ENCODE data around the gene PAXX.

PAXX gene

DNA sequence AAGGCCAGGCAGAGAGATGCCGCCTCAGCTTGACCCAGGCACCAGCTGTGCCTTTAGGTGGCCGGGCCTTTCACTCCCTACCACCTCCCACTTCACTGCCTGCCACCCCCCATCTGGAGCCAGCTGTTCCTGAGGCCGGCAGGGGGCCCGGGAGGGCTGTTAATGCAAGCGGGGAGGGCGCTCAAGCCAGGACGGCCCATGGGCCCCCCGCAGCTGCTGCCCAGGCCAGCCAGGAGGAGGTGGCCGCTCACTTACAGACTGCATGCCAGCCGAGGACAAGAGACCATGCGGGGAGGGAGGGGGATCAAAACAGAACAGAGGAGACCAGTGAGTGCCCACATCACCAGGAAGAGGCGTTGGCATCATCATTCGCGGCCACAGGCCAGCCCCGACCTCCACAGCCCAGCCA is 31.4 kb downstream of the PAXX start:
- Histone ChIP-seq H3K9ac (no peak overlapping the region), H3K4me3 (IDR thresholded peaks at IDR 0.05; ENCODE audit: insufficient read depth, low read depth, low read length) (no peak overlapping the region), H3K27me3 (ENCODE audit: insufficient read depth, low read depth) (peaks cover 13% of the 10 kb centered on the region; the same call in 1 of the 2 replicates), H3K36me3 (ENCODE audit: insufficient read depth) (no peaks in the 10 kb centered on the region), H4K20me1 (ENCODE audit: insufficient read depth) (no peaks in the 10 kb centered on the region), H3K4me2 (no peak overlapping the region), H3K4me1 (ENCODE audit: low read depth, poor library complexity, severe bottlenecking) (peaks cover 7% of the 10 kb centered on the region), H2AFZ (ENCODE audit: low read depth) (no peak overlapping the region), H3K27ac (no peak overlapping the region), H3K79me2 (ENCODE audit: insufficient read depth, low read depth) (no peaks in the 10 kb centered on the region)
- TF ChIP-seq, protein P1, sequence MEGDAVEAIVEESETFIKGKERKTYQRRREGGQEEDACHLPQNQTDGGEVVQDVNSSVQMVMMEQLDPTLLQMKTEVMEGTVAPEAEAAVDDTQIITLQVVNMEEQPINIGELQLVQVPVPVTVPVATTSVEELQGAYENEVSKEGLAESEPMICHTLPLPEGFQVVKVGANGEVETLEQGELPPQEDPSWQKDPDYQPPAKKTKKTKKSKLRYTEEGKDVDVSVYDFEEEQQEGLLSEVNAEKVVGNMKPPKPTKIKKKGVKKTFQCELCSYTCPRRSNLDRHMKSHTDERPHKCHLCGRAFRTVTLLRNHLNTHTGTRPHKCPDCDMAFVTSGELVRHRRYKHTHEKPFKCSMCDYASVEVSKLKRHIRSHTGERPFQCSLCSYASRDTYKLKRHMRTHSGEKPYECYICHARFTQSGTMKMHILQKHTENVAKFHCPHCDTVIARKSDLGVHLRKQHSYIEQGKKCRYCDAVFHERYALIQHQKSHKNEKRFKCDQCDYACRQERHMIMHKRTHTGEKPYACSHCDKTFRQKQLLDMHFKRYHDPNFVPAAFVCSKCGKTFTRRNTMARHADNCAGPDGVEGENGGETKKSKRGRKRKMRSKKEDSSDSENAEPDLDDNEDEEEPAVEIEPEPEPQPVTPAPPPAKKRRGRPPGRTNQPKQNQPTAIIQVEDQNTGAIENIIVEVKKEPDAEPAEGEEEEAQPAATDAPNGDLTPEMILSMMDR (conservative IDR thresholded peaks at IDR 0.05; ENCODE audit: low read depth, low read length), result no peak

- no peaks in the 10 kb centered on the region for H3K79me2 ChIP-seq (ENCODE audit: insufficient read depth, low read depth)
Observed at GRCh38 chr9:137025517-137025966, 33.3 kb downstream of the PAXX start.

GRCh38 chr9:137026384-137026783 is 34.2 kb downstream of the PAXX start:
- Histone ChIP-seq H4K20me1 (ENCODE audit: insufficient read depth) (no peaks in the 10 kb centered on the region), H3K4me1 (ENCODE audit: low read depth, poor library complexity, severe bottlenecking) (peaks cover 31% of the 10 kb centered on the region), H2AFZ (ENCODE audit: low read depth) (no peak overlapping the region), H3K27ac (no peak overlapping the region), H3K36me3 (ENCODE audit: insufficient read depth) (no peaks in the 10 kb centered on the region), H3K27me3 (ENCODE audit: insufficient read depth, low read depth) (peaks cover 8% of the 10 kb centered on the region; the same call in 1 of the 2 replicates), H3K4me2 (no peak overlapping the region), H3K79me2 (ENCODE audit: insufficient read depth, low read depth) (no peaks in the 10 kb centered on the region), H3K9ac (no peak overlapping the region), H3K4me3 (IDR thresholded peaks at IDR 0.05; ENCODE audit: insufficient read depth, low read depth, low read length) (no peak overlapping the region)
- TF ChIP-seq, protein P1 (conservative IDR thresholded peaks at IDR 0.05; ENCODE audit: low read depth, low read length), result no peak

More at GRCh38 chr9:137025517-137025966, 33.3 kb downstream of the PAXX start:
- Histone ChIP-seq H3K36me3 (ENCODE audit: insufficient read depth) (no peaks in the 10 kb centered on the region), H3K27ac (no peak overlapping the region), H2AFZ (ENCODE audit: low read depth) (no peak overlapping the region), H3K4me2 (no peak overlapping the region), H4K20me1 (ENCODE audit: insufficient read depth) (no peaks in the 10 kb centered on the region), H3K27me3 (ENCODE audit: insufficient read depth, low read depth) (peaks cover 8% of the 10 kb centered on the region; the same call in 1 of the 2 replicates), H3K9ac (no peak overlapping the region), H3K4me3 (IDR thresholded peaks at IDR 0.05; ENCODE audit: insufficient read depth, low read depth, low read length) (no peak overlapping the region), H3K4me1 (ENCODE audit: low read depth, poor library complexity, severe bottlenecking) (peaks cover 26% of the 10 kb centered on the region)
- TF ChIP-seq, protein P1 (conservative IDR thresholded peaks at IDR 0.05; ENCODE audit: low read depth, low read length), result no peak

GRCh38 chr9:137026828-137027227 is 34.6 kb downstream of the PAXX start:
- TF ChIP-seq, protein P1 (conservative IDR thresholded peaks at IDR 0.05; ENCODE audit: low read depth, low read length), result no peak
- H3K27me3 ChIP-seq (ENCODE audit: insufficient read depth, low read depth), result peaks cover 8% of the 10 kb centered on the region; the same call in 1 of the 2 replicates
- H2AFZ ChIP-seq (ENCODE audit: low read depth), result no peak overlapping the region
- no peak overlapping the region for H3K4me3 ChIP-seq (IDR thresholded peaks at IDR 0.05; ENCODE audit: insufficient read depth, low read depth, low read length)
- H3K36me3 ChIP-seq (ENCODE audit: insufficient read depth), result no peaks in the 10 kb centered on the region
- H3K4me2 ChIP-seq, result no peak overlapping the region
- H3K27ac ChIP-seq, result no peak overlapping the region
- no peaks in the 10 kb centered on the region for H3K79me2 ChIP-seq (ENCODE audit: insufficient read depth, low read depth)
- H3K4me1 ChIP-seq (ENCODE audit: low read depth, poor library complexity, severe bottlenecking), result peaks cover 31% of the 10 kb centered on the region
- no peaks in the 10 kb centered on the region for H4K20me1 ChIP-seq (ENCODE audit: insufficient read depth)
- H3K9ac ChIP-seq, result no peak overlapping the region
